ENCODE measurements around the gene SURF2.
"Not testable (repeated sequence)": the region's sequence is repeated elsewhere in the genome, so short reads cannot be mapped to it uniquely, and the experiment has no call there.

- not testable (repeated sequence) for TF ChIP-seq GATAD2A (IDR thresholded peaks at IDR 0.05); EHMT2 (IDR thresholded peaks at IDR 0.05); NR0B1 (IDR thresholded peaks at IDR 0.05; ENCODE audit: partially characterized antibody); TFAP4 (CRISPR knock-in tag; IDR thresholded peaks at IDR 0.05; ENCODE audit: borderline replicate concordance); PTBP1 (IDR thresholded peaks at IDR 0.05; ENCODE audit: low read depth, low read length); CTCF (IDR thresholded peaks at IDR 0.05 in 2 of 3, conservative IDR thresholded peaks at IDR 0.05 in 1 of 3; ENCODE audit: insufficient read depth in 2 of 3, low read depth in 1 of 3, low read length in 3 of 3)
Observed at GRCh38 chr9:133334888-133335287, 21.5 kb upstream of the SURF2 start.
